HepG2 (cell line): ENCODE results near the gene KIAA0930. TPM values are rescaled to one million over a fixed set of nuclear protein-coding genes. Genes with fewer than 3 reads are reported as not detected.
A peak's percentile ranks its signal among the peaks of the same experiment; 100 is the strongest.

ENCODE experiments used
- HIVEP1 ChIP-seq: sonication (generic); formaldehyde crosslinking; IDR thresholded peaks from 2 replicates; pipeline ENCODE4 v1.4.0; 2020; ENCODE audit warnings: mild to moderate bottlenecking, missing genetic modification reagents
- KDM5A ChIP-seq: fragments of 200-600 bp; sonication (generic); IDR thresholded peaks from 2 replicates; pipeline ENCODE4 v1.7.0; 2018; ENCODE audit warnings: antibody characterized with exemption, mild to moderate bottlenecking, low read length, borderline replicate concordance
- KDM5B ChIP-seq: sonication (generic); formaldehyde crosslinking; IDR thresholded peaks from 2 replicates; pipeline ENCODE4 v1.4.0; 2020; ENCODE audit warnings: missing genetic modification reagents, mild to moderate bottlenecking, borderline replicate concordance
- KLF13 ChIP-seq: sonication (generic); formaldehyde crosslinking; IDR thresholded peaks from 2 replicates; pipeline ENCODE4 v1.4.0; 2020; ENCODE audit warnings: mild to moderate bottlenecking, missing genetic modification reagents
- LCORL ChIP-seq, 2 experiments: fragments of 450-650 bp in 1 of 2; sonication (generic) in 1 of 2; formaldehyde crosslinking in 1 of 2; IDR thresholded peaks; 2 replicates each; pipeline versions ENCODE4 v1.5.0 to v1.6.1; 2017 to 2020; ENCODE audit warnings: antibody characterized with exemption in 1 of 2, missing genetic modification reagents in 1 of 2
- NFE2L1 ChIP-seq: sonication (generic); formaldehyde crosslinking; IDR thresholded peaks from 2 replicates; pipeline ENCODE4 v1.4.0; 2020; ENCODE audit warnings: missing genetic modification reagents, mild to moderate bottlenecking, borderline replicate concordance
- NFKB2 ChIP-seq: sonication (generic); formaldehyde crosslinking; IDR thresholded peaks from 2 replicates; pipeline ENCODE4 v1.4.0; 2020; ENCODE audit warnings: missing genetic modification reagents, borderline replicate concordance
- NR2C2 ChIP-seq: sonication (generic); formaldehyde crosslinking; IDR thresholded peaks from 2 replicates; pipeline ENCODE4 v1.4.0; 2020; ENCODE audit warnings: missing genetic modification reagents, mild to moderate bottlenecking, moderate library complexity, borderline replicate concordance
- SATB2 ChIP-seq: sonication (generic); formaldehyde crosslinking; IDR thresholded peaks from 2 replicates; pipeline ENCODE4 v1.5.0; 2020; ENCODE audit warnings: missing genetic modification reagents
- SIX1 ChIP-seq: sonication (generic); formaldehyde crosslinking; IDR thresholded peaks from 2 replicates; pipeline ENCODE4 v1.4.0; 2020; ENCODE audit warnings: missing genetic modification reagents, borderline replicate concordance
- TARDBP ChIP-seq: sonication (generic); formaldehyde crosslinking; IDR thresholded peaks from 2 replicates; pipeline ENCODE4 v1.8.0; 2022; ENCODE audit warnings: mild to moderate bottlenecking, missing genetic modification reagents
- ZEB1 ChIP-seq: IDR thresholded peaks from 2 replicates; pipeline ENCODE4 v1.6.1; 2012; ENCODE audit warnings: mild to moderate bottlenecking, low read depth, inconsistent platforms; ENCODE audit not compliant: insufficient replicate concordance
- ZIK1 ChIP-seq: sonication (generic); formaldehyde crosslinking; IDR thresholded peaks from 2 replicates; pipeline ENCODE4 v1.5.0; 2020; ENCODE audit warnings: mild to moderate bottlenecking, low read depth, missing genetic modification reagents, borderline replicate concordance
- ZNF501 ChIP-seq: sonication (generic); formaldehyde crosslinking; IDR thresholded peaks from 2 replicates; pipeline ENCODE4 v1.5.1; 2020; ENCODE audit warnings: mild to moderate bottlenecking, moderate library complexity, missing genetic modification reagents
- ZNF563 ChIP-seq: sonication (generic); formaldehyde crosslinking; IDR thresholded peaks from 2 replicates; pipeline ENCODE4 v1.8.0; 2022; ENCODE audit warnings: mild to moderate bottlenecking, moderate library complexity, missing genetic modification reagents
- ZNF572 ChIP-seq: sonication (generic); formaldehyde crosslinking; IDR thresholded peaks from 2 replicates; pipeline ENCODE4 v1.5.1; 2020; ENCODE audit warnings: mild to moderate bottlenecking, missing genetic modification reagents
- polyA plus RNA-seq, 8 experiments: library from polyadenylated mRNA; depleted of rRNA in 3 of 8; stranded (reverse) in 7 of 8; unstranded in 1 of 8; fragments of >200 nt; fragmentation: Illumina TruSeq in 4 of 8; extraction: Trizol in 4 of 8; gene quantifications; 2 replicates each; pipeline versions ENCODE4 v1.2.1 to v1.2.3, GENCODE V29; 2011 to 2016; ENCODE audit warnings: low read depth in 4 of 8, missing spikeins in 1 of 8, mixed read lengths in 1 of 8; ENCODE audit not compliant: insufficient read depth in 1 of 8
- total RNA-seq, 5 experiments: library from RNA; depleted of rRNA; stranded (reverse); fragments of >200 nt; fragmentation: Illumina TruSeq; extraction: Trizol; gene quantifications; 2 replicates each; pipeline ENCODE4 v1.2.3, GENCODE V29; 2016; ENCODE audit warnings: low read depth in 1 of 5
- TF ChIP-seq, protein P1 (sequence below): IDR thresholded peaks from 2 replicates; pipeline ENCODE4 v1.4.0; 2020; ENCODE audit warnings: mild to moderate bottlenecking, missing genetic modification reagents
- TF ChIP-seq, protein P2 (sequence below): sonication (generic); formaldehyde crosslinking; IDR thresholded peaks from 2 replicates; pipeline ENCODE4 v1.5.1; 2020; ENCODE audit warnings: mild to moderate bottlenecking, missing genetic modification reagents
- TF ChIP-seq, protein P3 (sequence below): sonication (generic); formaldehyde crosslinking; conservative IDR thresholded peaks from 2 replicates; pipeline ENCODE4 v1.4.0; 2020; ENCODE audit warnings: missing genetic modification reagents

The KIAA0930 gene
- total and polyA plus RNA-seq, 2 of the 13 experiments (the other 11 are each of a cell fraction or from before 2014, with no cell fraction given) = 27.0 to 38.2 TPM

DNA sequence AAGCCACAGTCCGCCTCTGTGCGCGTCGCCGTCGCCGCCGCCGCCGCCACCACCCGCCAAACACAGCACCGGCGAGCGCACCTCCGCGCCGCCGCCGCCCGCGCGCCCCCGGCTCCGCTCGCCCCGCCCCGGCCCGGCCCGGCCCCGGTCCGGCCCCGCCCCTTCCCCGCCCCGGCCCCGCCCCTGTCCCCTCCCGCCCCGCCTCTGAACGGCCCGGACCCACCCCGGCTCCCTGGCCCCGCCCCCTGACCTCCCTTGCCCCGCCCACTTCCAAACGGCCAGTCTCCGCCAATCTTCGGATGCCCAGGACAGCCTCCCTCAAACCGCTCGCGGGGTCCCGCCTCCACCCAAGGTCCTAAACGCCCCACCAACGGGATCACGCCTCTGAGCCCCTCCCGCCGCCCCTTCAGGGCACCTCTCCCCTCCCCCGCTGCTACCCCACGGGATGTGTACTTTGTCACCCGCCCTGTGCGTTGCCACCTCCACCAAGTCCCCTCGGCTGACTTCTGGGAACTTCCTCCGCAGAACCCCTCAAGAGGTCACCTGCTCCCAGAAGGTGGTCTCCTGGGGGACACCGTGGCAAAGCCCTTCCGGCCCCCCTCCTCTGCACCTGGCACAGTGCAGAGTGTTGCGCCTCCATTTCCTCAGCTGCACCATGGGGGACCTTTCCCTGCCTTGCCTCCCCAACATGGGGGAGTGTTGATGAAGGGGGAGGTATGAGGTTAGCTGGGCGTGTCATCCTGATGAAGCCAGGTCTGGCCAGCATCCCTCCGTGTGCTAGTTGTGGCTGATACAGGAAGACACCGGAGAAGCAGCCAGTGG is at the start of gene KIAA0930 (continued):
- TF ChIP-seq ZNF501 (no peak), ZNF572 (peak; percentile 94), ZEB1 (peak; percentile 43), LCORL (IDR thresholded peaks at IDR 0.05) (no peak), LCORL (CRISPR knock-in tag; IDR thresholded peaks at IDR 0.05) (0 out of 2 replicates have a peak, but pooled peaks have one; percentile 41), ZIK1 (CRISPR knock-in tag) (no peak), NFE2L1 (CRISPR knock-in tag) (no peak), HIVEP1 (CRISPR knock-in tag) (0 out of 2 replicates have a peak, but pooled peaks have one; percentile 59), TARDBP (CRISPR knock-in tag) (peak; percentile 33; the same call in 1 of the 2 replicates), SIX1 (CRISPR knock-in tag) (no peak), KLF13 (no peak), NR2C2 (CRISPR knock-in tag) (peak; percentile 62; the same call in 1 of the 2 replicates), KDM5A (no peak), KDM5B (CRISPR knock-in tag) (0 out of 2 replicates have a peak, but pooled peaks have one; percentile 18), NFKB2 (peak; percentile 55; the same call in 1 of the 2 replicates), SATB2 (CRISPR knock-in tag) (no peak), ZNF563 (CRISPR knock-in tag) (no peak)
- TF ChIP-seq, protein P1, sequence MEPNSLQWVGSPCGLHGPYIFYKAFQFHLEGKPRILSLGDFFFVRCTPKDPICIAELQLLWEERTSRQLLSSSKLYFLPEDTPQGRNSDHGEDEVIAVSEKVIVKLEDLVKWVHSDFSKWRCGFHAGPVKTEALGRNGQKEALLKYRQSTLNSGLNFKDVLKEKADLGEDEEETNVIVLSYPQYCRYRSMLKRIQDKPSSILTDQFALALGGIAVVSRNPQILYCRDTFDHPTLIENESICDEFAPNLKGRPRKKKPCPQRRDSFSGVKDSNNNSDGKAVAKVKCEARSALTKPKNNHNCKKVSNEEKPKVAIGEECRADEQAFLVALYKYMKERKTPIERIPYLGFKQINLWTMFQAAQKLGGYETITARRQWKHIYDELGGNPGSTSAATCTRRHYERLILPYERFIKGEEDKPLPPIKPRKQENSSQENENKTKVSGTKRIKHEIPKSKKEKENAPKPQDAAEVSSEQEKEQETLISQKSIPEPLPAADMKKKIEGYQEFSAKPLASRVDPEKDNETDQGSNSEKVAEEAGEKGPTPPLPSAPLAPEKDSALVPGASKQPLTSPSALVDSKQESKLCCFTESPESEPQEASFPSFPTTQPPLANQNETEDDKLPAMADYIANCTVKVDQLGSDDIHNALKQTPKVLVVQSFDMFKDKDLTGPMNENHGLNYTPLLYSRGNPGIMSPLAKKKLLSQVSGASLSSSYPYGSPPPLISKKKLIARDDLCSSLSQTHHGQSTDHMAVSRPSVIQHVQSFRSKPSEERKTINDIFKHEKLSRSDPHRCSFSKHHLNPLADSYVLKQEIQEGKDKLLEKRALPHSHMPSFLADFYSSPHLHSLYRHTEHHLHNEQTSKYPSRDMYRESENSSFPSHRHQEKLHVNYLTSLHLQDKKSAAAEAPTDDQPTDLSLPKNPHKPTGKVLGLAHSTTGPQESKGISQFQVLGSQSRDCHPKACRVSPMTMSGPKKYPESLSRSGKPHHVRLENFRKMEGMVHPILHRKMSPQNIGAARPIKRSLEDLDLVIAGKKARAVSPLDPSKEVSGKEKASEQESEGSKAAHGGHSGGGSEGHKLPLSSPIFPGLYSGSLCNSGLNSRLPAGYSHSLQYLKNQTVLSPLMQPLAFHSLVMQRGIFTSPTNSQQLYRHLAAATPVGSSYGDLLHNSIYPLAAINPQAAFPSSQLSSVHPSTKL = peak; percentile 10; the same call in 1 of the 2 replicates
- TF ChIP-seq, protein P2, sequence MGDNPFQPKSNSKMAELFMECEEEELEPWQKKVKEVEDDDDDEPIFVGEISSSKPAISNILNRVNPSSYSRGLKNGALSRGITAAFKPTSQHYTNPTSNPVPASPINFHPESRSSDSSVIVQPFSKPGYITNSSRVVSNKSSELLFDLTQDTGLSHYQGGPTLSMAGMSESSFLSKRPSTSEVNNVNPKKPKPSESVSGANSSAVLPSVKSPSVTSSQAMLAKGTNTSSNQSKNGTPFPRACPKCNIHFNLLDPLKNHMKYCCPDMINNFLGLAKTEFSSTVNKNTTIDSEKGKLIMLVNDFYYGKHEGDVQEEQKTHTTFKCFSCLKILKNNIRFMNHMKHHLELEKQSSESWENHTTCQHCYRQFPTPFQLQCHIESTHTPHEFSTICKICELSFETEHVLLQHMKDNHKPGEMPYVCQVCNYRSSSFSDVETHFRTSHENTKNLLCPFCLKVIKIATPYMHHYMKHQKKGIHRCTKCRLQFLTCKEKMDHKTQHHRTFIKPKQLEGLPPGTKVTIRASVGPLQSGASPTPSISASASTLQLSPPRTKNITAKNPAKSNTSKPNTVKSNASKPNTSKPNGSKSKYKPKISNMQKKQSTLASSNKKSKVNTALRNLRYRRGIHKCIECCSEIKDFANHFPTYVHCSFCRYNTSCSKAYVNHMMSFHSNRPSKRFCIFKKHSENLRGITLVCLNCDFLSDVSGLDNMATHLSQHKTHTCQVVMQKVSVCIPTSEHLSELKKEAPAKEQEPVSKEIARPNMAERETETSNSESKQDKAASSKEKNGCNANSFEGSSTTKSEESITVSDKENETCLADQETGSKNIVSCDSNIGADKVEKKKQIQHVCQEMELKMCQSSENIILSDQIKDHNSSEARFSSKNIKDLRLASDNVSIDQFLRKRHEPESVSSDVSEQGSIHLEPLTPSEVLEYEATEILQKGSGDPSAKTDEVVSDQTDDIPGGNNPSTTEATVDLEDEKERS (CRISPR knock-in tag) = no peak
- TF ChIP-seq, protein P3, sequence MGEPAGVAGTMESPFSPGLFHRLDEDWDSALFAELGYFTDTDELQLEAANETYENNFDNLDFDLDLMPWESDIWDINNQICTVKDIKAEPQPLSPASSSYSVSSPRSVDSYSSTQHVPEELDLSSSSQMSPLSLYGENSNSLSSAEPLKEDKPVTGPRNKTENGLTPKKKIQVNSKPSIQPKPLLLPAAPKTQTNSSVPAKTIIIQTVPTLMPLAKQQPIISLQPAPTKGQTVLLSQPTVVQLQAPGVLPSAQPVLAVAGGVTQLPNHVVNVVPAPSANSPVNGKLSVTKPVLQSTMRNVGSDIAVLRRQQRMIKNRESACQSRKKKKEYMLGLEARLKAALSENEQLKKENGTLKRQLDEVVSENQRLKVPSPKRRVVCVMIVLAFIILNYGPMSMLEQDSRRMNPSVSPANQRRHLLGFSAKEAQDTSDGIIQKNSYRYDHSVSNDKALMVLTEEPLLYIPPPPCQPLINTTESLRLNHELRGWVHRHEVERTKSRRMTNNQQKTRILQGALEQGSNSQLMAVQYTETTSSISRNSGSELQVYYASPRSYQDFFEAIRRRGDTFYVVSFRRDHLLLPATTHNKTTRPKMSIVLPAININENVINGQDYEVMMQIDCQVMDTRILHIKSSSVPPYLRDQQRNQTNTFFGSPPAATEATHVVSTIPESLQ = no peak
